NK-92 (cell line): Measurements from ENCODE around the gene HES2.
"Not testable (repeated sequence)": the region's sequence is repeated elsewhere in the genome, so short reads cannot be mapped to it uniquely, and the experiment has no call there.

ENCODE experiments used
- DNase-seq: peaks from one replicate; lab custom pipeline; 2025; ENCODE audit not compliant: unreplicated experiment; lab: John Stamatoyannopoulos, UW

HES2 gene

GRCh38 chr1:6437012-6437700 lies 17.4 kb upstream of the HES2 start:
- not testable (repeated sequence) for DNase-seq

GRCh38 chr1:6436277-6436676 lies 16.6 kb upstream of the HES2 start:
- DNase-seq: not testable (repeated sequence)

GRCh38 chr1:6435547-6435946 lies 15.8 kb upstream of the HES2 start:
- DNase-seq: no peak

- DNase-seq: no peak
Observed at GRCh38 chr1:6435129-6435528, 15.4 kb upstream of the HES2 start.

- DNase-seq: no peak
Observed at GRCh38 chr1:6434186-6434585, 14.5 kb upstream of the HES2 start.

- not testable (repeated sequence) for DNase-seq
Observed at GRCh38 chr1:6431645-6432579, 12.2 kb upstream of the HES2 start.

- not testable (repeated sequence) for DNase-seq
Observed at GRCh38 chr1:6429660-6430411, 10.1 kb upstream of the HES2 start.

GRCh38 chr1:6428453-6428852 lies 8.7 kb upstream of the HES2 start:
- not testable (repeated sequence) for DNase-seq

- DNase-seq: no peak
Observed at GRCh38 chr1:6427441-6428390, 8.0 kb upstream of the HES2 start.

- no peak for DNase-seq
Observed at GRCh38 chr1:6426972-6427350, 7.2 kb upstream of the HES2 start.

GRCh38 chr1:6426277-6426971 lies 6.7 kb upstream of the HES2 start:
- DNase-seq: no peak

GRCh38 chr1:6425658-6426057 lies 5.9 kb upstream of the HES2 start:
- DNase-seq: no peak

- no peak for DNase-seq
Observed at GRCh38 chr1:6424619-6425593, 5.2 kb upstream of the HES2 start, which contains the start of gene ESPN. Gene ESPN, plus strand, starts transcription at chr1:6424776. Its CDS starts 180 bp downstream, at chr1:6424956.

GRCh38 chr1:6424000-6424565 lies 4.4 kb upstream of the HES2 start:
- DNase-seq: no peak

GRCh38 chr1:6423321-6423999 lies 3.7 kb upstream of the HES2 start:
- no peak for DNase-seq

- DNase-seq: no peak
Observed at GRCh38 chr1:6421266-6421665, 1.5 kb upstream of the HES2 start.

GRCh38 chr1:6420454-6421042 lies 829 bp upstream of the HES2 start:
- no peak for DNase-seq
